ENCODE data around the gene B3GAT1. TPM values are rescaled to one million over a fixed set of nuclear protein-coding genes. Genes with fewer than 3 reads are reported as not detected.

B3GAT1 gene
- total RNA-seq, 1 experiment from 2014 or later: 34.3 TPM

GRCh38 chr11:134356656-134357544 is 55.1 kb downstream of the B3GAT1 start:
- Histone ChIP-seq H2BK20ac (ENCODE audit: low read depth, low read length, poor library complexity, severe bottlenecking) (no peak overlapping the region), H3K79me2 (ENCODE audit: insufficient read depth, low read length) (no peaks in the 10 kb centered on the region), H4K91ac (ENCODE audit: insufficient read length, low read depth, low read length) (no peak overlapping the region), H4K20me1 (ENCODE audit: control insufficient read depth, insufficient read depth, insufficient read length) (no peaks in the 10 kb centered on the region), H4K5ac (ENCODE audit: insufficient read length, low read depth, low read length) (no peak overlapping the region), H2BK120ac (ENCODE audit: low read depth, low read length, poor library complexity, severe bottlenecking) (no peak overlapping the region), H3K18ac (ENCODE audit: insufficient read length, low read depth, low read length) (no peak overlapping the region), H3T11ph (ENCODE audit: low read length) (no peak overlapping the region), H3K27ac (ENCODE audit: insufficient read length, low read depth, low read length) (no peak overlapping the region), H3K14ac (ENCODE audit: insufficient read depth, low read length) (no peak overlapping the region), H3K79me1 (ENCODE audit: insufficient read depth, low read depth, low read length, poor library complexity, severe bottlenecking) (no peaks in the 10 kb centered on the region), H2BK15ac (ENCODE audit: low read depth, low read length) (no peak overlapping the region), H3K23ac (ENCODE audit: insufficient read length, low read depth, low read length) (no peak overlapping the region), H3K4ac (ENCODE audit: low read depth, low read length) (no peak overlapping the region), H3K9ac (ENCODE audit: extremely low read depth, insufficient read length, low read length) (no peak overlapping the region), H3K9me3 (ENCODE audit: control insufficient read depth, low read depth, low read length) (no peaks in the 10 kb centered on the region), H3K56ac (ENCODE audit: insufficient read length, low read depth, low read length) (no peak overlapping the region), H2BK12ac (ENCODE audit: insufficient read length, low read depth, low read length) (no peak overlapping the region), H3K4me1 (ENCODE audit: insufficient read depth, low read length) (no peaks in the 10 kb centered on the region), H2BK5ac (ENCODE audit: insufficient read length, low read length) (no peak overlapping the region), H3K23me2 (ENCODE audit: insufficient read length, low read depth, low read length, poor library complexity, severe bottlenecking) (no peaks in the 10 kb centered on the region), H3K27me3 (ENCODE audit: insufficient read depth, low read length) (peaks cover 3% of the 10 kb centered on the region; the same call in 1 of the 2 replicates), H2AFZ (ENCODE audit: low read length) (no peak overlapping the region), H4K8ac (replicated peaks; ENCODE audit: insufficient read length, low read depth, low read length) (no peak overlapping the region), H2AK5ac (ENCODE audit: insufficient read length, low read length) (no peak overlapping the region), H3K4me2 (ENCODE audit: insufficient read depth, insufficient read length, low read length) (no peak overlapping the region)
- Mint-ChIP-seq H3K27me3 (ENCODE audit: low read depth) (peaks cover 34% of the 10 kb centered on the region), H3K27ac (peak overlapping the region in 1 of 3 experiments; percentile 25; a peak in 1 of 7 replicates), H3K4me3 (no peak overlapping the region), H3K36me3 (ENCODE audit: insufficient read depth in 1 of 3, low read depth in 3 of 3) (no peaks in the 10 kb centered on the region; a peak in 1 of 7 replicates), H3K9me3 (peaks cover 5 to 6% of the 10 kb centered on the region in 2 experiments; a peak in 3 of 5 replicates), H3K4me1 (peaks cover 7% of the 10 kb centered on the region in 2 experiments)
- DNase-seq: no peak
- no peak for TF ChIP-seq CTCF (conservative IDR thresholded peaks at IDR 0.05)
- no CpG with 5 or more reads among the region's 21 CpGs for WGBS (ENCODE audit: extremely low coverage, insufficient read length, low lambda C conversion rate)
